HG03378 (cell line): ENCODE data around the gene UCK2.

Experiments used
- ATAC-seq: cut with Tn5 transposase; IDR thresholded peaks from one replicate; pipeline ENCODE4 v1.9.1; 2021; ENCODE audit warnings: mild to moderate bottlenecking, moderate library complexity; ENCODE audit not compliant: unreplicated experiment

UCK2 gene

DNA sequence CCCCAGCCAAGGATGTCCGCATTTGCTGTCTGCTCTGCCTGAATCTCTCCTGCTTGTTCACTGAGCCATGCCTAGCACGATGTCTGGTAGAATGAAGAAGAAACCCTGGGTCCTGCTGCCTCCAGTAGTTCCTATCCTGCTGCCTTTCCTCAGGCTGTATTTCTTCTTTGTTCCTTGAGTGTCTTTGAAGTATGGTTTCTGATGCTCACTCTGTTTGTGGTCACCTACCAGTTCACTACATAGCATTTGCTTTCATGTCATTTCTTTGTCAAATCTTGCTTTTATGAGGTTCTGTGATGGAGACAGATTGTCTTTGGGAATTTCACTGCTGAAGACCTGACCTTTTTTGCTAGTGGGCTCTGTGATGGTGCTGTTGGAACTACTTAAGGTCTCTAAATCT is 5.9 kb downstream of the UCK2 start:
- ATAC-seq = no peak

DNA sequence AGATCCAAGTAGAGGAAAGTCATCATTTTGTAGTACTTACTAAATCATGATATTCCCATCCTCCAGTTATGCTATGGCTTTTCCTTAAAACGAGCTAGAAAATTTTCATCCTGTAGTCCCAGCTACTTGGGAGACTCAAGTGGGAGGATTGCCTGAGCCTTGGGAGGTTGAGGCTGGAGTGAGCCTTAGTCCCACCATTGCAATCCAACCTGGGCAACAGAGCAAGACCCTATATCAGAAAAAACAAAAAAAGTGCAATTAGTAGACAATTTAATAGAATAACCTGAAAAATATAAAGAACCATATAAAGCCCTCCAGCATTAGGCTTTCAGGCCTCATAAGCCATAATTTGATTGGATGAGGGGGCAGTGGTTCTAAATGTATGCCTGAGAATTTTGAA is 6.8 kb downstream of the UCK2 start:
- ATAC-seq = no peak

DNA sequence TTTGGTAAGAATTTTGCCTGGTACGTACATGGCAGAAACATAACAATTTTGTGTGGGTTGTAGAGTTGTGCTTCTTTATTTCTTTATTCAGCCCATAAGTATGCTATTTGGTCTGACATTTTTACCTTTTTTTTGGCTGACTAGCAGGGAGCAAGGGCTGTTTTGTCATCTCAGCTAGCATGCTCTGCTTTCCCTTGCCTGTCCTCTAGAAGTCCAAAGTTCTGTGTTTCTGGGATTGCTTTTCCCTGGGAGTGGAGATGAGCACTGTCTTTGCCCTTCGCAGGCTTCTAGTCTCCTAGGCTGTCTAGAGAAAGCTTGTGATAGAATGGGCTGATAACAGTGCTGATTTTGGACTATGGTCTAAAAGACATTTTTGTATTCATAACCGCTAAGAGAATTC is 7.5 kb downstream of the UCK2 start:
- ATAC-seq = no peak

DNA sequence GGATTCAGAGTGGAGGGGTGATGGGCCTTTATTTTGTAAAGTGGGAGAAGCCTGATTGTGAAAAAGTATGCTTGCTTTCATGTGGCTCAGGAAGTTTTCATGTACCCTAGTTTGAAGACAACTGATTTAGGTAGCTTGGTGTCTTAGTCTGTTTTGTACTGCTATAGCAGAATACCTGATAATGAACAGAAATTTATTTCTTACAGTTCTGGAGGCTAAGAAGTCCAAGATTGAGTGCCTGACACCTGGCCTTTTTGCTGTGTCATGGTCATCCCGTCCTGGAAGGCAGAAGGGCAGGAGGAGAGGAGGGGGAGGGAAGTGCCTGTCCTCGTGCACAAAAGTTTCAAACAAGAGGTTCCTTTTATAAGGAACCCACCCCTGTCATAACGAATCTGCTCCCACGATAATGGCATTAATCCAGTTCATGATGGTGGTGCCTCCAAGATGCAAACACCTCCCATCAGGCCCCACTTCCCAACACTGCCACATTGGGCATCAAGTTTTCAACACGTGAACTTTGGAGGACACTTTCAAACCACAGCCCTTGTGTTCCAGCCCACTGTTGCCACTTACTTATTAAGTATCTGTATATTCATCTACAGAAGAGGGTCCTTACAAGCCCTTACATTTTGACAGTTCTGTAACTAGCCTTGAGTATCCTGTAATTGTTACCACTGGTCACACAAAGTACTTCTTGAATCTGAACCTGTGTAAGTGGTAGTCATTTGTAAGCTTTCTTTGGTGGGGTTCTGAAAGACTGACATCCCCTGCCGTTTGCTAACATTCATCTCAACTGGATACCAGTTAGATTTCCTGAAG is 9.5 kb downstream of the UCK2 start:
- ATAC-seq = no peak

DNA sequence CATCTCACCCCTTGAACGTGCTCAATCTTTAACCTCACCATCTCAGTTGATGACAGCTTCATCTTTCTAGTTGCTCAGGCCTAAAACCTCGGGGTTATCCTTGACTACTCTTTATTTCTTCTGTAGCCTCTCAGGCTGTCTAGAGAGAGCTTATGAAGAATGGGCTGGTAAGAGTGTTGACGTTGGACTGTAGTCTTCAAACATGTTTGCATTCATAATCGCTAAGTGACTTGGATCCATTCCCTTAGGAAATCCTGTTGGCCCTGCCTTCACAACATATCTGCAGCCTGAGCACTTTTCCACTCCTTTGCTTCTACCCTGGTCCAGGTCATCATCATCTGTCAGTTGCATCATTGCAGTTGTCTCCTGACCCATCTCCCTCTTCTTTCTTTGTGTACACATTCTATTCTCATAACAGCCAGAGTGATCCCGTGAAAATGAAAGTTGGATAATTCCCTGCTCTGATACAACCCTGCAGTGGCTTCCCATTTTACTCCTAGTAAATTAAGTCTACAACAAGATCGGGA is 10.5 kb downstream of the UCK2 start:
- no peak for ATAC-seq

DNA sequence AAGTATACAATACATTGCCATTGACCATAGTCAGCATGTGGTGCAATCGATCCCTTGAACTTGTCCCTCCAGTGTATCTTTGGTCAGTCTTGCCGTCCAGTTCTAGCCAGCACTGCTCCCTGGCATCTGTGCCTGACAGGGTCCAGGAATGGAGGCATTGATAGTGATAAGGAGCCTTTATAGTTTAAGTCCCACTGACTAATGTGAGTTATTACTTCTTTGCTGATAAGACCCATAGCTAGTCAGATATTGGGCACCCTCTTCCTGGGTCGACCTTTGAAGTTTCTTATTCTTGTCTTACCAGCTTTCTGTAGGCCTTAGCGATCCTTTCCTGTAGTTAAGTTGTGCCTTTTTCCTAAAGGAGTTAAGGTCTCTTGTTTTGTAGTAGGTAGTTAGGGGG is 13.0 kb downstream of the UCK2 start:
- ATAC-seq = no peak

DNA sequence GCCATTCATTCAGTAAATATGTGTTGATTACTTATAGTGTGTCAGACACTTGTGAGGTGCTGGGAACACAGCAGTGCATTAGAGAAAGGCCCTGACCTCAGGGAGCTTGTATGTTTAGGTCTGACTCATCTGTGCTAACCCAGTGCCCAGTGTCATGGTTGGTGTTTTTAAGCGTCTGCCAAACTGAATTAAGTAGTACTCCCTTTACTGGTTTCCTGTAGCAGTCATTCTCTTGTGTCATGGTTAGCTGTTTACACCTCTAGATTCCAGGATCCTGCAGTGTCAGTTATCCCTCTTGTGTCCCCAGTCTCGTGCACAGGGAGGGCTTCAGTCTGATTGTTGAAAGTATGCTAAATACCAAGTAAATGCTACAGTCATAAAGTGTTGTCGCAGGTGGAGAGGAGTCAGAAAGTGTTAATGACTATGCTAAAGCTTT is 14.2 kb downstream of the UCK2 start:
- ATAC-seq = peak; percentile 38

DNA sequence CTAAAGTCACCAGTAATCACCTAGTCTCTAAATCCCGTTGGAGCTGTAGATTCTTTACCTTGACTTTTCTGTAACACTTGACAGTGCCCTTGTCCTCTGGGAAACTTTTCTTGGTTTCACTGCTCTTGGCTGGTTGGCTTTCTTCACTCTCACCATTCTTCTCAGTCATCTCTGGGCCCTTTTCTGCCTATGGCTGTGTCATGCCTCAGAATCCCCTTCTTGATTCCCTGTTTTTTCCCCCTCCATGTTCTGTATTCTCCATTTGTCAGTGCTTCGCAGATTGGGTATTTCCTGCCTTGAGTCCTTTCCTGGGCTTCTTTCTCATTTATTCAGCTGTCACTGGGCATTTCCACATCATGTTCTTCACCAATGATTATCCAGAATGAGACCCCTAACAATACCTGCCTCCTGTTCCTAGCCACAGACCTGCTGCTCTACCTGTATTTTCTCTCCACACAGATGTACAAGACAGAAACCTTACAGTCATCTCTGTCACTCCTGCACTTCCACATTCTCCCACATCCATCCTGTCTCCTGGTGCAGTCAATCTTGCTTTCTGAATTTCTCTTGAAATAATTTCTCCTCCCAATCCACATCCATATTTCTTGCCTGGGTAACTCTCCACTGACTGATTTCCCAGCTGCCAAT is 14.7 kb downstream of the UCK2 start:
- peak; percentile 24 for ATAC-seq

DNA sequence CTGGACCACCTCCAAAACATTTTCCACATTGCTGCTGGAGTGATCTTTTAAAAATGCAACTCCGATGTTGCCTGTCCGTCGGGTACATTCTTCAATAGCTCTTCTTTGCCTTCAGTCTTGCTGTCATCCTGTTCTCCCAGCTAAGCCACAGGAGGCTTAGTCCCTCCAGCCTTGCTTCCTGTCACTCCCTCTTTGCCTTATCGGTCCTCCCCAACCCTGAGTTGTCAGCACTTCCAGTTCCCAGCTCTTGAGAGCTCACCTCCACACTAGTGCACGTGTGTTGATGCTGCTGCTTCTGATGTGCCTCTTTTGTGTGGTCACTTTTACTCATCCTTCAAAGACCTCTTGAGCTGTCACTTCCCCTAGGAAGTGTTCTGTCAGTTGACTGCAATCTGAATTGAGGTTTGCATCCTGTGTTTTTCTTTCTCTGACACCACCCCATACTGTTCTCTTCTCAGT is 15.3 kb downstream of the UCK2 start:
- peak; percentile 55 for ATAC-seq

DNA sequence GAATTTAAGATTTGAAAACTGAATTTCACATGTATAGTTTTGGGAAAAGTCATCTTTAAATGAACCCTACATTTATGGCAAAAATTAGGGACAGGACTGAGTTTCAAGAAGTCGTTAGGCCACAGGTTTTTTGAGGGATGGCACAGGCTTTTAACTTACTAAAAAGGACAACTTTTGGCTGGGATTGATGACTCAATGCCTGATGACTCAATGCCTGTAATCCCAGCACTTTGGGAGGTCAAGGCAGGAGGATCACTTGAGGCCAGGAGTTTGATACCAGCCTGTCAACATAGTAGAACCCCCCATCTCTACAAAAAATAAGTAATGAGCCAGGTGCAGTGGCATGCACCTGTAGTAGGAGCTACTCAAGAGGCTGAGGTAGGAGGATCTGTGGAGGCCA is 15.9 kb downstream of the UCK2 start:
- no peak for ATAC-seq

DNA sequence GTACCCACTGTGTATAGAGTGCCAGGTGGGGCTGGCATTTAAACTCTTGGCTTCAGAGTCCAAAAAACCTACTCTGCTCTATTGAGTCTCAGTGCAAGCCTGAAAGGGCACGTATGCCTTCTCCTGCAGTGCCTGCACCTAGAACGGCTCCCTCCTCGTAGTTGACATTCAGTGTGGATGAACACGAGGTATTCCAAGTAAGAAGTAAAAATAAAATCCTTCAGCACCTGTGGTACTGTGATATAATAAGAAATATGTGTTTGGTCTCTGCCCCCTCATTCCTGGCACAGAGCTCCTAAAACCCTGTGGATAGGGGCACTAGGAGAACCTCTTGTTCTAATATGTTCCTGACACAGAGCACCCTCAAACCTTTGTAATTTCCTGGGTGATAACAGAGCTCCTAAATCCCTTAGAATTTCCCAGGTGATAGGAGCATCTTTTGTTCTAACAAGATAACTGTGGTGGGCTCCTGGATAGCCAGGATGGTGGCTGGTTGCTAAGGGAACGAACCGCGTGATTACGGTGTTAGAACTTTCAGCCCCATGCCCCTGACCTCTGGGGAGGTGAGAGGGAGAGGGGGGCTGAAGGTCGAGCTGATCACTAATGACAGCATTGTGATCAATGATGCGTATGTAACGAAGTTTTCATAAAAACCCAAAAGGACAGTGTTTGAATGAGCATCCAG is 16.8 kb downstream of the UCK2 start:
- no peak for ATAC-seq

DNA sequence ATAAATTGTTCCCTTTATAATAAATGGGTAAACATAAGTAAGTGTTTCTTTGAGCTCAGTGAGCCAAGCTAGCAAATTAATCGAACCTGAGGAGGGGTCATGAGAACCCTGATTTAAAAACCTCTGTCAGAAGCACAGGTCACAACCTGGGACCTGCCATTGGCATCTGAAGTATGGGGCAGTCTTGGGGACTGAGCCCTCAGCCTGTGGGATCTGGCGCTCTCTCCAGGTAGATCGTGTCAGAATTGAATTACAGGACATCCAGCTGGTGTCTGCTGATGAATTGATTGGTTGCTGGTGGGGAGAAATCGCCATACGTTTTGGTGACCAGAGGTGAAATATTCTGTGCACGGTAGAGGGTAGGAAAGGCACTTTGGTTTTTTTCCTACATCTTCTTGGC is 17.5 kb downstream of the UCK2 start:
- no peak for ATAC-seq

DNA sequence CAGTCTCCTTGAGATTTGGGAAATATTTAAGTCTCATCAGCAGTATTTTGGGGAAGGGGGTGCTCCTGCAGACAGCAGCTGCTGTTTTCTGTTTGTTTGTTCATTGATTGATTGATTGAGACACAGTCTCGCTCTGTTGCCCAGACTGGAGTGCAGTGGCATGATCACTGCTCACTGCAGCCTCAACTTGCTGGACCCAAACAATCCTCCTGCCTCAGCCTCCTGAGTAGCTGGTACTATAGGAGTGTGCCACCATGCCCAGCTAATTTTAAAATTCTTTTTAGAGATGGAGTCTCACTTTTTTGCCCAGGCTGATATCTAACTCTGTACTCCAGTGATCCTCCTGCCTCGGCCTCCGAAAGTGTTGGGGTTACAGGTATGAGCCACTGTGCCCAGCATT is 18.2 kb downstream of the UCK2 start:
- no peak for ATAC-seq

DNA sequence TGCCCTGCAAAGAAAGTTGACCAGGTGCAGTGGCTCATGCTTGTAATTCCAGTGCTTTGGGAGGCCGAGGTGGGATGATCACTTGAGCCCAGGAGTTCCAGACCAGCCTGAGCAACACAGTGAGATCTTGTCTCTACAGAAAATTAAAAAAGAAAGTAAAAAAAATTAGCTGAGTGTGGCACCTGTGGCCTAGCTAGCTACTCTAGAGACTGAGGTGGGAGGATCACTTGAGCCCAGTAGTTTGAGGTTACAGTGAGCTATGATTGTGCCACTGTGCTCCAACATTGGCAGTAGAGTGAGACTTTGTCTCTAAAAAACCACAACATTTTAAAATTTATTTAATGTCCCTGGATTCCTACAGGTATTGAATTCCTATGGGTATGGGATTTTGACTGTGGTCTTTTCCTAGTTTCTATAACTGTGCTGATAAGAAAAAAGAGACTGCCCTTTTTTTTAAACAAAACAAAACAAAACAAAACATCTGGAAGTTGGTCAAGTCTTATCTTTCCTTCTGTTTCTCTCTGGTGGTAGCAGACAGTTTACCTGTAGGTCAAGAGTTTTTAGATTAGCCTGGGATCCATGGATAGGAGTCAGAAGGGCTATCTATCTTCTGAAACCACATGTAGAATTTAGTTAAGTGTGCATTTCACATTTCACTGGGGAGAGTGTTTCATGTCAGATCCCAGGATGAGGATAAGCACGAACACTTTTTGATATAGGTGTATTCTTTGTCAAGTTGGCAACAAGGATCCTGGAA is 18.8 kb downstream of the UCK2 start:
- ATAC-seq = peak; percentile 40

DNA sequence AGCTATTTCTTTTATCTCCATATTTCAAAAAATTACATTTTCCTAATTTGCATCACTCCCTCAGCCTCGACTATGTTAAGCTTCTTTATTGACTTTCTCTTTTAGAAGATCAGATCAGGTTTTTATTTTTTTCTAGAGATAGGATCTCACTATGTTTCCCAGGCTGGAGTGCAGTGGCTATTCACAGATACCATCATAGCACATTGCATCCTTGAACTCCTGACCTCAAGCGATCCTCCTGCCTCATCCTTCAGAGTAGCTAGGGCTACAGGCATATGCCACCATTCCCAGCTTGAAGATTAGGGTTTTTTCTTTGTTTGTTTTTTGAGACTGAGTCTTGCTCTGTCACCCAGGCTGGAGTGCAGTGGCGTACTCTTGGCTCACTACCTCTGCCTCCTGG is 20.1 kb downstream of the UCK2 start:
- ATAC-seq = no peak

DNA sequence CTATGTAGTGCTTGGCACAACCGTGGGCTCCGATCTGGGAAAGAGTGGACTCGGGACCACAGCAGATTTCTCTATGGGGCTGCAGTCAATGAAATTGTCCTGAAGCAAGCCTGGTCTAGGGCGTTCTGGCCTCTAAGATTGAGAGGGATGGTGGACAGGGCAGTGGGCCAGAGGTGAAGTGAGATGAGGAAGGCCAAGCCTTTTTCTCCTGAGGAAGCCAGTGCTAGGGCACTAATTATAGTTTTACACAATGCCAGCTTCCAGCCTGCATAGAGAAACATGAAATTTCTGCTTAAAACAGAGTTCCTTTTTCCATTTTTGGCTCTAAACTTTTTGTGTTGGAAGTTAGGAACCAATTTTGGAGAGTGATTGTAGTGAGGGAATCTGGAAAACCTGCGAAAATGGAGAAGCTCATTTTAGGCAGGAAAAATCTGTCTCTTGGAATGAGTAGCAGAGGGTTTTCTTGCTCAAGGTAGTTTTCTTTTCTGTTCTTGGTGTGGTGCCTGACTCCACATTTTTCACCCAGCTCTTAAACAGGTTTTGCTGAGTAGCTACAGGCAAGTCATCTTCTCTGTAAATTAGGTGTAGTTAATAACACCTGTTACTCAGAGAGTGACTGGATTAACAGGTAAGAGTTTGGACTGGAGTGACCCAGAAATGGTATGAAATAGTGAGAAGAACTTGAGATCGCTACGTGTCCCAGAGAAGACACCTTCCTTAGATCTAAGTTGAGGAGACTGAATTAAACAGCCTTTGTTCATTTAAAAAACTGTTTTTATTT is 22.1 kb downstream of the UCK2 start:
- no peak for ATAC-seq

DNA sequence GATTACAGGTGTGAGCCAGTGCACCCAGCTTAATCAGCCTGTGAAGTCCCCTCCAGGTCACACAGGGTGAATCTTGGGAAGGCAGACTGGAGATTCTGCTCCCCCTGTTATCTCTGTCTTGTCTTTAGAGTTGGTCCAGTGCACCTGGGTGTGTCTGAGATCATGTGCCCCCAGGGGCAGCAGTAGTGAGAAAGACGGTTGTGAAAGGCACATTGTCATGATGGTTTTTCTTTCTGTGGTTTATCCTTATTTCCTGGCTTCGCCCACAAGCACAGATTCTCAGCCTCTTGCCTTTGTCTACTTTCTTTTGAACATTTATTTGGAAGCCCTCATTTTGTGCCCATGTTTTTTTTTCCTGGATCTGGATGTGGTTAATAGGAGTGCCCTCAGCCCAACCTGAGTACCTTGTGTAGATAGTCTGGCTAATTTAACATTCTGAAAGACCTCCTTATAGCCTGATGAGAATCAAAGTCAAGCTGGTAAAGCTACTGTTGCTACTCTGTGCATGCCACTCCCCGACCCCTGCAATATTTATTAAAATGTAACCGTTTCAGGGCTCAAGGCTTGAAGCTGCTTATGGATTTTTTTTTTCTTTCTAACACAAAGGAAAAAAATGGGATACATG is 23.7 kb downstream of the UCK2 start:
- ATAC-seq = peak; percentile 78

DNA sequence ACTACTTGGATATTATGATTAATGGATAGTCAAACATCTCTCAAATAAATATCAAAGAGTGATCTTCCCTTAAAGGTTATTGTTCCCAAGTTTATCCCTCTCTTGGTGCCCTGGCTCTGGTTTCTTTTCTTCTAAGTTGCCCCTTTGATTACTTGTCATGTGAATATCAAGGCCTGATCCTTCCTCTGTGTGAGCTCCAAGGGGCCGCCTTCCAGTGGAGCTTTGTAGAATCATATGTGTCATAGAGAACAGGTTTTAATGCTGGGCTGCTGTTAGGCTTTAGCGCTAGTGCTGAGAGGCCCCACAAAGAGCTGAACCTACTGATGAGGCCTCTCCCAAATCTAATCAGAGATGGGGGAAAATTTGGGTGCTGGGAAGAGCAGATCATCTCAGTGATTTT is 25.5 kb downstream of the UCK2 start:
- no peak for ATAC-seq

DNA sequence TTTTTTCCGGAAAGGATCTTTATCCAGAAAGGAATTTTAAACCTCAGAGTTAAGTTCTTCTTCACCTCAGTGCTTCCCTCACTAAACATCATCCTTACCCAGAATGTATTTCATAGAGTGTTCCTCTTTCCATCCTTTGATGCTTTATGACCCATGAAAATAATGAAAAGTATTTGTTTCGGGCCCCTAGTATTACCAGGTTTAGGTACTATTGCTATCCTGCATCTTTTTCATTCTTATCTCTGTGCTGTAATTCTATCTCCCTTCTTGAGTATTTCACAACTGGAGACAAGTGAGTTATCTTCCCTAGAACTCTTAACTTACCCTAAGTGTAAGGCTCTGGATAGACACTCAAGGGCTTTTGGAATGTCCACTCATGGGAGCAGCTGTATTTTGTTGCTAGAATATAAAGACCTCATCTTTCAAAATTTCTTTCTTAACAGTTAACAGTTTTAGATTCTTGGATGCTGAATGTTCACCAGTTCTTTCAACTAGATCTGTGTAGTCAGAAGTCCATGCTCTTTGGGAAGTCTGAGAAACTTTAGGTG is 26.2 kb downstream of the UCK2 start:
- ATAC-seq = no peak
